HCT116 (cell line): Measurements from ENCODE around the gene SLC44A4. TPM values are rescaled to one million over a fixed set of nuclear protein-coding genes. Genes with fewer than 3 reads are reported as not detected.
"Not testable (repeated sequence)": the region's sequence is repeated elsewhere in the genome, so short reads cannot be mapped to it uniquely, and the experiment has no call there.

Experiments used
- ATAC-seq: fragments of 200-7000 bp; cut with Tn5 transposase; 2 replicates; pipeline ENCODE4 v1.9.1; 2020; ENCODE audit warnings: mild to moderate bottlenecking, moderate library complexity
- BruUV-seq: library from RNA; stranded (reverse); fragments of 400-500 nt; replicated peaks from 2 replicates; lab custom pipeline; 2021; lab: Mats Ljungman, UMichigan
- CTCF ChIA-PET: fragments of 300-600 bp; sonication (Branson Sonifier 250); formaldehyde crosslinking; loops from one replicate; lab custom pipeline; 2021; ENCODE audit warnings: antibody characterized with exemption; lab: Charles Lee
- POLR2A ChIA-PET: fragments of 300-600, 350-600 bp; sonication (Branson Sonifier 250); formaldehyde crosslinking; loops from one replicate; lab custom pipeline; 2021; ENCODE audit warnings: antibody characterized with exemption; lab: Charles Lee
- RAD21 ChIA-PET, 2 experiments: fragments of 300-600 bp; sonication (Branson Sonifier 250); formaldehyde crosslinking; loops; one replicate each; lab custom pipeline; 2023; ENCODE audit warnings: low total read pairs in 2 of 2; ENCODE audit not compliant: uncharacterized antibody in 2 of 2, unreplicated experiment in 2 of 2, low non-redundant PET in 1 of 2; lab: Charles Lee
- DNase-seq: peaks from one replicate; pipeline ENCODE4 v3.0.0-alpha.2; 2010; ENCODE audit warnings: low read depth, low spot score
- H2AFZ ChIP-seq: fragments of 200-600 bp; shearing (Covaris generic), sonication (generic); 2 replicates; pipeline ENCODE4 v1.6.1; 2017; ENCODE audit warnings: low read depth, mixed run types, mixed read lengths, antibody characterized with exemption, low read length; ENCODE audit not compliant: poor library complexity, severe bottlenecking
- H3K27ac ChIP-seq: 2 replicates; pipeline ENCODE4 v1.5.1; 2012; ENCODE audit warnings: low read depth, low read length
- H3K27me3 ChIP-seq: fragments of 200-600 bp; sonication (generic); 2 replicates; pipeline ENCODE4 v1.6.1; 2016; ENCODE audit warnings: mixed run types, low read length, mixed read lengths; ENCODE audit not compliant: insufficient read depth
- H3K36me3 ChIP-seq, 2 experiments: fragments of 200-500 bp in 1 of 2; fragments of 200-600 bp in 1 of 2; sonication (Bioruptor generic) in 1 of 2; sonication (generic) in 1 of 2; 2 replicates each; pipeline versions ENCODE4 v1.5.1 to v1.6.1; 2014 to 2016; ENCODE audit warnings: low read length in 2 of 2, inconsistent platforms in 1 of 2, mixed read lengths in 1 of 2, mixed run types in 1 of 2; ENCODE audit not compliant: insufficient read depth in 2 of 2, control insufficient read depth in 1 of 2
- H3K4me1 ChIP-seq, 2 experiments: fragments of 200-600 bp in 1 of 2; sonication (generic) in 1 of 2; 2 replicates each; pipeline versions ENCODE4 v1.5.1 to v1.6.1; 2012 to 2017; ENCODE audit warnings: low read length in 2 of 2, inconsistent platforms in 1 of 2, mild to moderate bottlenecking in 1 of 2, mixed read lengths in 1 of 2, mixed run types in 1 of 2, moderate library complexity in 1 of 2; ENCODE audit not compliant: insufficient read depth in 2 of 2, control insufficient read depth in 1 of 2
- H3K4me2 ChIP-seq: fragments of 200-600 bp; sonication (generic); 2 replicates; pipeline ENCODE4 v1.6.1; 2017; ENCODE audit warnings: mixed run types, low read length, mixed read lengths
- H3K4me3 ChIP-seq, 2 experiments: fragments of 200-600 bp in 1 of 2; sonication (generic) in 1 of 2; replicated peaks in 1 of 2; 2 replicates each; pipeline ENCODE4 v1.5.1; 2011 to 2016; ENCODE audit warnings: low read length in 2 of 2, control low read depth in 1 of 2, low read depth in 1 of 2, mild to moderate bottlenecking in 1 of 2, mixed read lengths in 1 of 2, mixed run types in 1 of 2
- H3K79me2 ChIP-seq: fragments of 200-600 bp; sonication (generic); 2 replicates; pipeline ENCODE4 v1.6.1; 2017; ENCODE audit warnings: mild to moderate bottlenecking, mixed run types, low read length, moderate library complexity, mixed read lengths; ENCODE audit not compliant: insufficient read depth
- H3K9ac ChIP-seq: fragments of 200-600 bp; sonication (generic); 2 replicates; pipeline ENCODE4 v1.6.1; 2016; ENCODE audit warnings: low read length, mixed read lengths
- H3K9me2 ChIP-seq: fragments of 200-600 bp; sonication (generic), shearing (Covaris generic); 2 replicates; pipeline ENCODE4 v1.6.1; 2017; ENCODE audit warnings: mixed run types, mild to moderate bottlenecking, moderate library complexity; ENCODE audit not compliant: insufficient read depth
- H3K9me3 ChIP-seq, 2 experiments: fragments of 200-500 bp in 1 of 2; fragments of 200-600 bp in 1 of 2; sonication (Bioruptor generic) in 1 of 2; sonication (generic) in 1 of 2; 2 replicates each; pipeline ENCODE4 v1.6.1; 2014 to 2017; ENCODE audit warnings: low read length in 2 of 2, mixed read lengths in 2 of 2, inconsistent platforms in 1 of 2, low read depth in 1 of 2, mild to moderate bottlenecking in 1 of 2, mixed run types in 1 of 2, moderate library complexity in 1 of 2; ENCODE audit not compliant: control insufficient read depth in 1 of 2, insufficient read depth in 1 of 2
- H4K20me1 ChIP-seq: fragments of 200-600 bp; sonication (generic), shearing (Covaris generic); 2 replicates; pipeline ENCODE4 v1.6.1; 2017; ENCODE audit warnings: mixed run types, mild to moderate bottlenecking, moderate library complexity; ENCODE audit not compliant: insufficient read depth
- POLR2A ChIP-seq: IDR thresholded peaks from 2 replicates; pipeline ENCODE4 v1.7.0; 2011; ENCODE audit warnings: borderline replicate concordance; ENCODE audit not compliant: insufficient read depth, insufficient read length; ENCODE audit errors: extremely low read depth
- ZFX ChIP-seq: fragments of 450-650 bp; IDR thresholded peaks from 2 replicates; pipeline ENCODE4 v1.6.1; 2017
- intact Hi-C: fragments of 100-400 bp; cut with micrococcal nuclease; formaldehyde crosslinking; loops from 2 replicates; pipeline ENCODE4 v1.10.0; 2022
- total RNA-seq: library from RNA; stranded (reverse); gene quantifications from one replicate; pipeline ENCODE4 v1.2.1, GENCODE V29; 2021; ENCODE audit not compliant: unreplicated experiment
- TF ChIP-seq, protein P1 (sequence below): IDR thresholded peaks from 2 replicates; pipeline ENCODE4 v1.6.1; 2012
- TF ChIP-seq, protein P2 (sequence below): IDR thresholded peaks from 2 replicates; pipeline ENCODE4 v1.6.1; 2012; ENCODE audit warnings: low read depth
- TF ChIP-seq, protein P3 (sequence below), 3 experiments: fragments of 200-600 bp in 1 of 3; sonication (generic) in 1 of 3; IDR thresholded peaks in 2 of 3; conservative IDR thresholded peaks in 1 of 3; 2 replicates each; pipeline ENCODE4 v1.5.1; 2012 to 2017; ENCODE audit warnings: low read depth in 2 of 3, low read length in 2 of 3, antibody characterized with exemption in 1 of 3, borderline replicate concordance in 1 of 3, control low read depth in 1 of 3, mild to moderate bottlenecking in 1 of 3, mixed read lengths in 1 of 3, mixed run types in 1 of 3, moderate library complexity in 1 of 3; ENCODE audit not compliant: insufficient read depth in 1 of 3

Gene SLC44A4
- total RNA-seq, 1 experiment from 2014 or later = 0.74 TPM

DNA sequence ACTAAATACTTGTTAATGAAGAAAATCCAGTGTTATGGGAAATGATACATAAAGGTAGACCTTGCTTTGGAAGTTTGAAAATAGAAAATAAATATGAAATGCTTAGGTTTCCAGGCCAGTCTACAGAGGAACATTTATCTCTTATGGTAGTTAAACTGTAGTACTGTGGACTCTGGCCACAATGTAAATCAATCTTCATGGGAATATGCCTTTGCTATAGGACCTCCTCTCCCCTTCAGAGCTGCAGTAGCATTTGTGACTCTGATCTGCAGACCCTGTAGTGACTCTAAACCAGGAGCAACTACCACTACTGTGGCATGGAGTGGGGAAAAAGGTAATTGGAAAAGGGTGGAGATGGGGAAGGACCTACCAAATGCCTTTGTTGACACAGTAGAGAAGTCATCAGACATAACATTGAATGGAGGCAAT is 58.9 kb downstream of the SLC44A4 start:
- DNase-seq (no peak), ATAC-seq (no peak)
- H4K20me1 ChIP-seq = no peaks in the 10 kb centered on the region
- no peaks in the 10 kb centered on the region for H3K27me3 ChIP-seq
- H3K9me3 ChIP-seq = peaks cover 0 to 5% of the 10 kb centered on the region in 2 experiments; a peak in 1 of 4 replicates
- intact Hi-C loops = no loop called here
- H3K36me3 ChIP-seq = no peaks in the 10 kb centered on the region
- no peak overlapping the region for H3K4me2 ChIP-seq
- ChIA-PET RAD21 (no interaction called here), POLR2A (interaction anchor here (1.6 to 4.9 kb wide), 2 partner anchors 8 to 13 kb away, joined by 4 to 19 read pairs; partner anchors contain the start of genes HSPA1B and LSM2), CTCF (no interaction called here)
- BruUV-seq = no TSS peak
- no peak overlapping the region for H3K9ac ChIP-seq
- TF ChIP-seq, protein P1, sequence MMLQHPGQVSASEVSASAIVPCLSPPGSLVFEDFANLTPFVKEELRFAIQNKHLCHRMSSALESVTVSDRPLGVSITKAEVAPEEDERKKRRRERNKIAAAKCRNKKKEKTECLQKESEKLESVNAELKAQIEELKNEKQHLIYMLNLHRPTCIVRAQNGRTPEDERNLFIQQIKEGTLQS = no peak
- TF ChIP-seq ZFX (no peak), POLR2A (no peak)
- TF ChIP-seq, protein P2, sequence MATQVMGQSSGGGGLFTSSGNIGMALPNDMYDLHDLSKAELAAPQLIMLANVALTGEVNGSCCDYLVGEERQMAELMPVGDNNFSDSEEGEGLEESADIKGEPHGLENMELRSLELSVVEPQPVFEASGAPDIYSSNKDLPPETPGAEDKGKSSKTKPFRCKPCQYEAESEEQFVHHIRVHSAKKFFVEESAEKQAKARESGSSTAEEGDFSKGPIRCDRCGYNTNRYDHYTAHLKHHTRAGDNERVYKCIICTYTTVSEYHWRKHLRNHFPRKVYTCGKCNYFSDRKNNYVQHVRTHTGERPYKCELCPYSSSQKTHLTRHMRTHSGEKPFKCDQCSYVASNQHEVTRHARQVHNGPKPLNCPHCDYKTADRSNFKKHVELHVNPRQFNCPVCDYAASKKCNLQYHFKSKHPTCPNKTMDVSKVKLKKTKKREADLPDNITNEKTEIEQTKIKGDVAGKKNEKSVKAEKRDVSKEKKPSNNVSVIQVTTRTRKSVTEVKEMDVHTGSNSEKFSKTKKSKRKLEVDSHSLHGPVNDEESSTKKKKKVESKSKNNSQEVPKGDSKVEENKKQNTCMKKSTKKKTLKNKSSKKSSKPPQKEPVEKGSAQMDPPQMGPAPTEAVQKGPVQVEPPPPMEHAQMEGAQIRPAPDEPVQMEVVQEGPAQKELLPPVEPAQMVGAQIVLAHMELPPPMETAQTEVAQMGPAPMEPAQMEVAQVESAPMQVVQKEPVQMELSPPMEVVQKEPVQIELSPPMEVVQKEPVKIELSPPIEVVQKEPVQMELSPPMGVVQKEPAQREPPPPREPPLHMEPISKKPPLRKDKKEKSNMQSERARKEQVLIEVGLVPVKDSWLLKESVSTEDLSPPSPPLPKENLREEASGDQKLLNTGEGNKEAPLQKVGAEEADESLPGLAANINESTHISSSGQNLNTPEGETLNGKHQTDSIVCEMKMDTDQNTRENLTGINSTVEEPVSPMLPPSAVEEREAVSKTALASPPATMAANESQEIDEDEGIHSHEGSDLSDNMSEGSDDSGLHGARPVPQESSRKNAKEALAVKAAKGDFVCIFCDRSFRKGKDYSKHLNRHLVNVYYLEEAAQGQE = no peak
- TF ChIP-seq, protein P3, sequence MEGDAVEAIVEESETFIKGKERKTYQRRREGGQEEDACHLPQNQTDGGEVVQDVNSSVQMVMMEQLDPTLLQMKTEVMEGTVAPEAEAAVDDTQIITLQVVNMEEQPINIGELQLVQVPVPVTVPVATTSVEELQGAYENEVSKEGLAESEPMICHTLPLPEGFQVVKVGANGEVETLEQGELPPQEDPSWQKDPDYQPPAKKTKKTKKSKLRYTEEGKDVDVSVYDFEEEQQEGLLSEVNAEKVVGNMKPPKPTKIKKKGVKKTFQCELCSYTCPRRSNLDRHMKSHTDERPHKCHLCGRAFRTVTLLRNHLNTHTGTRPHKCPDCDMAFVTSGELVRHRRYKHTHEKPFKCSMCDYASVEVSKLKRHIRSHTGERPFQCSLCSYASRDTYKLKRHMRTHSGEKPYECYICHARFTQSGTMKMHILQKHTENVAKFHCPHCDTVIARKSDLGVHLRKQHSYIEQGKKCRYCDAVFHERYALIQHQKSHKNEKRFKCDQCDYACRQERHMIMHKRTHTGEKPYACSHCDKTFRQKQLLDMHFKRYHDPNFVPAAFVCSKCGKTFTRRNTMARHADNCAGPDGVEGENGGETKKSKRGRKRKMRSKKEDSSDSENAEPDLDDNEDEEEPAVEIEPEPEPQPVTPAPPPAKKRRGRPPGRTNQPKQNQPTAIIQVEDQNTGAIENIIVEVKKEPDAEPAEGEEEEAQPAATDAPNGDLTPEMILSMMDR (IDR thresholded peaks at IDR 0.05 in 2 of 3, conservative IDR thresholded peaks at IDR 0.05 in 1 of 3; ENCODE audit: borderline replicate concordance in 1 of 3, insufficient read depth in 1 of 3, low read depth in 2 of 3, low read length in 2 of 3) = no peak
- peaks cover 53 to 54% of the 10 kb centered on the region in 2 experiments for H3K4me1 ChIP-seq
- no peaks in the 10 kb centered on the region for H3K79me2 ChIP-seq
- no peaks in the 10 kb centered on the region for H3K9me2 ChIP-seq
- no peak overlapping the region for H3K4me3 ChIP-seq
- H2AFZ ChIP-seq = no peak overlapping the region
- no peak overlapping the region for H3K27ac ChIP-seq

DNA sequence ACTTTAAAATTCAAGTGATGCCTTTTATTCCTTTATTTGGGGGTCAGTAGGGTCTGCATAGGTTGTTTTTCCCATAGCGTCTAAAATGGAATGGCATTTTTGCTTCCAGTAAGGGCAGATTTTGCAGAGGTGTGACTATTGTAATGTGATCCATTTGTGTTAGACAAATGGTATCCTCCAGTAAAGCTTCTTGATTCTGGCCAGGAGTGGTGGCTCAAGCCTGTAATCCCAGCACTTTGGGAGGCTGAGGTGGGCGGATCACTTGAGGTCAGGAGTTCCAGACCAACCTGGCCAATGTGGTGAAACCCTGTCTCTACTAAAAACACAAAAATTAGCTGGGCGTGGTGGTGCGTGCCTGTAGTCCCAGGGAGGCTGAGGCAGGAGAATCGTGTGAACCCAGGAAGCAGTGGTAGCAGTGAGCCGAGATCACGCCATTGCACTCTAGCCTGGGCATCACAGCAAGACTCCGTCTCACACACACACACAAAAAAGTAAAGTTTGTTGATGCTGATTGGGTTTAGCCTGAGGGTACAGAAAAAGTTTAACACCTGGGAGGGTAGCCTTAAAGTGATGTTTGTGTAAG is 60.8 kb downstream of the SLC44A4 start:
- H3K9me3 ChIP-seq, H2AFZ ChIP-seq, ATAC-seq, H3K9me2 ChIP-seq, intact Hi-C loops, BruUV-seq, H3K36me3 ChIP-seq, H3K79me2 ChIP-seq, POLR2A ChIA-PET, H3K9ac ChIP-seq, H3K4me3 ChIP-seq, H3K4me2 ChIP-seq, RAD21 ChIA-PET, DNase-seq, H3K27ac ChIP-seq, H4K20me1 ChIP-seq, H3K27me3 ChIP-seq: not testable (repeated sequence)
- H3K4me1 ChIP-seq = peaks cover 47 to 53% of the 10 kb centered on the region in 2 experiments
- CTCF ChIA-PET = interaction anchor here (0.6 kb wide), 1 partner anchor 43 kb away, joined by 3 read pairs; no protein-coding TSS in a partner anchor
